Globus pallidus (tissue), 1 donor: ENCODE measurements around the gene STXBP2.

Experiments
- DNase-seq: peaks from one replicate; pipeline ENCODE4 v3.0.0-alpha.2; 2015; ENCODE audit warnings: low spot score

Gene STXBP2

DNA sequence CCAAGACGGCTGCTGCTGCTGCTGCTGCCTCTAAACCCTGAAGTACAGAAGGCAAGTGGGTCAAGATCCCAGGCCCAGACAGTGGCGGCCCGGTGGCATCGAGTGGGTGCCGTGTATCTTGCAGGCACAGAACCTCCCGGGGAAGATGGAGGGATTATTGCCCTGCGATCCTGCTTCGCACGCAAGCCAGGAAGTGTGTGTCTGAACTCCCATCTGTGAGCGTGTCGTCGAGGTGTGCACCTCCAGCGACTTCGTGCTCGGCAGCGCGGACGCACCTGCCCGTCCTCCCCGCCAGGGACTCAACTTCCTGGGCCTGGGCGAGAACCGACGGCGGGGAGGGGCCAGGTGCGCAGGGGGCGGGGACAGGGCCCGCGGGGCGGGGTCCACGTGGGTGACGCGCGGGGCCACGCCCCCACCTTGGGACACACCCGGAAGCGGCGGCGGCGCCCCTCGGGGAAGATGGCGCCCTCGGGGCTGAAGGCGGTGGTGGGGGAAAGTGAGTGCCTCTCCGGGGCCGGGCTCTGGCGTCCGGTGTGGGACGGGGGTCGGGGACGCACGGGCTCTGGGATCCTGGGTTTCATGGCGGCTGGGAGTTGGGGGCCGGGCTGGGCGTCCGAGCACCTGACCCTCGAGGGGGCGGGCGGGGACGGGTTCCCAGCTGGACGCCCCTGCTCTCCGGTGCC, at the start of gene STXBP2:
TSS of gene STXBP2 (plus strand) at position 420 of the 683 bp plus-strand sequence. CDS start at position 460, 40 bp downstream.
- no peak for DNase-seq

DNA sequence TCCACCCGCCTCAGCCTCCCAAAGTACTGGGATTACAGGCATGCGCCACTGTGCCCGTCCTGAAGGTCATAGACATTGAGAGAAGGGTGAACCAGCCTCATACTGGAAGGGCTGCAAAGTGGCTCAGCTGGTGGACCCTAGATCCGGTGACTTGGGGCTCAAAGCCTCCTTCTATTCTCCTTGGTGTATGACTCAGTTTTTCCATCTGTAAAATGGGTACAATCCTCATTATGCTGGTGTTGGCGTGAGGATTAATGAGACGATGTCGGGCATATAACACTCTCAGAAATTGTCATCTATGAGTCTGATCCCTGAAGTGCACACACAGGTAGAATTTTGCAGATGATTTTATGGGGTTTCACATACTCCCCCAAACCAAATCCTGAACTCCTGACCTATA, 47.1 kb upstream of the STXBP2 start:
- DNase-seq: no peak

DNA sequence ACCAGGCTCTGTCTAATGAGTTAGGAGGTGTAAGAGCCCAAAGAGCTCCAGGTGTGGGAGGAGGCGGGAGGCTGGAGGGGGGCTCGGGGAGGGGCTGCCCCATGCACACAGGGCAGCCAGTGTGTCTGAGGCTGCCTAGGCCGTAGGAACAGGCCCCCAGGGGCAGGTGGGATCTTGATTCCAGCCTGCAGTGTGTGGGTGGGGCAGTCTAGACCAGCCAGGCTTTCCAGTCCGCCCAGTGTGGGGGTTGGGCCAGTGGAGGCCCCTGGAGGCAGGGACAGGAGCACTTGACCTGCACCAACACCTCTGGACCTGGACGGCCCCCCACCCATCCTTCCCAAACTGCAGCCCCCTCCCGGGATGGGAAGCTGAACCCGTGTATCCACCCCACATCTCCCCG, 46.7 kb upstream of the STXBP2 start:
- no peak for DNase-seq

DNA sequence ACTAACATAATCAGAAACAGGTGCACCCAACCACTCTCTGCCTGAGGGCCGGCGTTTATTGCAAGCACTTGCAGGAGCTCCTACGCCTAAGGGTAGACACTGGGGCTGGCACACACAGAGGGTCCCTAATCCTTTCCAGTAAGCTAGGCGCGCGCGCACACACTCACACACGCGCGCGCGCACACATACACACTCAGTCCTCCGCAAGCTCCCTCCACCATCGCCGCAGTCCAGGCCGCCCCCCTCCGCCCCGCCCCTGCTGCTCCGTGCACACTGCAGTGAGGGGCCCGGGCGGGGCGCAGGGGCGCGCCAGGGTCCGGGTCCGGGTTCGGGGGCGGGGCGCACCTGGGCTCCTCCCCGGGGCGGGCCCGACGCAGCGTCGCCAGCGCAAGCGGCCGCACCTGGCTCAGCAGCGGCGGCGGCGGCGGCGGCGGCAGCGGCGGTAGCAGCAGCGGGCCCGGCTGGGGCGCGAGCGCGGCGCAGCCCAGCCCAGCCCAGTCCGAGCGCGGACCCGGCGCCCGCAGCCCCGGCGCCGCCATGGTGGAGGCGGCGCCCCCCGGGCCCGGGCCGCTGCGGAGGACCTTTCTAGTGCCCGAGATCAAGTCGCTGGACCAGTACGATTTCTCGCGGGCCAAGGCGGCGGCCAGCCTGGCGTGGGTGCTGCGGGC, 41.3 kb upstream of the STXBP2 start, which contains the start of gene CAMSAP3:
TSS of gene CAMSAP3 (plus strand) at position 398 of the 668 bp plus-strand sequence. CDS start at position 538, 140 bp downstream.
- DNase-seq: no peak

DNA sequence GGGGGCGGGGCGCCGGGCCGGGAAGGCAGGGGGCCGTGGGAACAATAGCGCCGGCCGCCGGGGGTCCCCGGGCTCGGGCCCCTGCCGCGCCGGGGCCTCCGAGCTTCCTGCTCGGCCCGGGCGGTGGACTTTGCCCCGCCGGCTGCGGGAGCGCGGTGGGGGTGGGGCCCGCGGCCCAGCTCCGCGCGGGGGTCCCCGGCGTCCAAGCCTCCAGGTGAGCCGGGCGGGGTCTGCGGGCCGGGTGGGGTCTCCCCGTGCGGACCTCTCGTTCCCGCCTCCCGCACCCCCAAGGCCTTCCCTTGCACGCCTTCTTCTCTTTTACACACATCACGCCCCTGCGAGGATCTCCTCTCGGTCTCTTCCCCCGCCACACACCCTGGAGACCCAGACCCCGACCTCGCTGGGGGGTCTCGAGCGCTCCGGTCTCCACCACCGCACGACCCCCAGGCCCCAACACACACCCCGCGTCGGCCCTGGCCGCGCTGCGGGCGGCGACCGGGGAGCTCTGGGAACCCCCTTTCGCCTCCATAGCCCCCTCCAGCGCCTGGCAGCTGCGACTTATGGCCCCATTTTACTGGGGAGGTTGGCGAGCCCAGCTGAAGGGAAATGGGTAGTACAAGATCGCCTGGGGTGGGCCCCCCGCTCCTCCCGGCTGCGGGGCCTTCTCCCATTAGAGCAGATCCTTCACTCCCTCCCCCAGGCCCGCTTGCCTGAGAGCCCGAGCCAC, 40.5 kb upstream of the STXBP2 start:
- DNase-seq: no peak

DNA sequence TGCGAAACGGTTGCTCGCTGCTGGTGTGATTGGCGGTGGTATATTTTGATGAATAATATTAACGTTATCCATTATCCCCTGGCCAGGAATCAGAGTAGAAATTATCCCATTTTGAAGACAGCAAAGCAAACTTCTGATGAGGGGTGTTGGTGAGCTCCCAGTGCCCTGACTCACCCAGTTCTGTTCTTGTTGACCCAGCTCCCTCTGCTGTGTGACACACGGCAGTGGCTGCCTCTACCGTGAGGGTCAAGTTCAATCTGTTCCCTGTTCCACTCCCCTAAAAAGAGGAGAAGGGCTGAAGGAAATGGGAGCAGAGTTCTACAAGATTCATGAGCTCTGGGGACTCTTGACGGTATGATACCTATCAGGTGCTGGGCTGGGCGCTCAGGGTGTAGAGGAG, 39.2 kb upstream of the STXBP2 start:
- DNase-seq: no peak

DNA sequence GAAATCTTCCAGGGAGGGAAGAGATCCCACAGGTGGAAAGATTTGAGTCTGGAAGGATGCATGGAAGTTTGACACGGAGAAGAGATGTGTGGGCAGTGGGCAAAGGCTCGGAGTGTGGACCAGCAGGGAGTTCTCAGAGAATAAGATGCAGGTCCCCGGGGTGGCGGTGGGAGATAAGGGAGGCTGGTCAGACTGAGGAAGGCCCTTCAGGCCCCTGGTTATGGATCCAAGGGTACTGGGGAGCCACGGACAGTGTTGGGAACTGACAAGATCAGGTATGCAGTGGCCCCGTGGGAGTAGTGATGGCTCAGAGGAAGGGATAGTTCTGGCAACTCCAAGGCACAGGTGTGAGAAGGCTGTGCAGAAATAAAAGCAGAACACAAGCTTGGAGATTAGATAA, 38.7 kb upstream of the STXBP2 start:
- no peak for DNase-seq

DNA sequence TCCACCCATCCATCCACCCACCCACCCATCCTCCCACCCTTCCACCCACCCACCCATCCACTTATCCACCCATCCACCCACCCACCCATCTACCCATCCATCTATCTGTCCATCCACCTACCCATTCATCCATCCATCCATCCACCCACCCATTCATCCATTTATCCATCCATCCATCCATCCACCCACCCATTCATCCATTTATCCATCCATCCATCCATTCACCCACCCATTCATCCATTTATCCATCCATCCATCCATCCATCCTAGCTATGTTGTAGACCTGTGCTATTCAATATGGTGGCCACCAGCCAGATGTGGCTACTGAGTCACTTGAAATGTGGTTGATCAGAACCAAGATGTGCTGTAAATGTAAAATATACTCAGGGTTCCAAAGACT, 36.2 kb upstream of the STXBP2 start:
- DNase-seq: no peak

DNA sequence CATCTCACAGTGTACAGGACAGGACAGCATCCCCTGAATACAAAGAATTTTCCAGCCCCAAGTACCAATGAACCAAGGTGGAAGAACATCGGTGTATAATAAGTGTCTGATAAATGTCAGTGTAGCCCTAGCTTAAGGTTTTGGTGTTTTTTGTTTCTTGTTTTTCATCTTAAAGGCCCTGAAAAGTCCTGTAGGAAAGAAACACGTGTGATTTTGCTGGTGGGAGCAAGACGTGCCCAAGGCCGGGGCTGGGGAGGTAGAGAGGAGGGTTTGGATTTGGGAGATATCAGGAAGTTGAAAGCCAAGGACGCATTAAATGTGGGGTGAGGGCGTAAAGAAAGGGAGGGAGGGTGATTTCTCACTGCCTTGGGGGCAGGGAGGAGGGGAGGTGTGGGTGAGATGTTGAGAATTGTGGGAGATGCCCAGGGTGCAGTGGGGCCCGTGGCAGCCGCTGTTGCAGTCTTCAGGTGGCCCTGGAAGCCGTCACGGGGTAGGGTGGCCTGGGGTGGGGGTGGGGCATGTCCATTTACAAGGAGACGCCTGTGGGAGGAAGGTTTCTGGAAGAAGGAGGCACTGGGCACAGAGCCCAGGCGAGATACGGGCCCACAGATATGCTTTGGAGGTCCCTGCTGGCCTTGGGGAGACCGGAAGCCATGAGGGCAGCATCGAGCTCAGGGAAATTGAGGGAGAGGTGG, 34.5 kb upstream of the STXBP2 start:
- DNase-seq: no peak

DNA sequence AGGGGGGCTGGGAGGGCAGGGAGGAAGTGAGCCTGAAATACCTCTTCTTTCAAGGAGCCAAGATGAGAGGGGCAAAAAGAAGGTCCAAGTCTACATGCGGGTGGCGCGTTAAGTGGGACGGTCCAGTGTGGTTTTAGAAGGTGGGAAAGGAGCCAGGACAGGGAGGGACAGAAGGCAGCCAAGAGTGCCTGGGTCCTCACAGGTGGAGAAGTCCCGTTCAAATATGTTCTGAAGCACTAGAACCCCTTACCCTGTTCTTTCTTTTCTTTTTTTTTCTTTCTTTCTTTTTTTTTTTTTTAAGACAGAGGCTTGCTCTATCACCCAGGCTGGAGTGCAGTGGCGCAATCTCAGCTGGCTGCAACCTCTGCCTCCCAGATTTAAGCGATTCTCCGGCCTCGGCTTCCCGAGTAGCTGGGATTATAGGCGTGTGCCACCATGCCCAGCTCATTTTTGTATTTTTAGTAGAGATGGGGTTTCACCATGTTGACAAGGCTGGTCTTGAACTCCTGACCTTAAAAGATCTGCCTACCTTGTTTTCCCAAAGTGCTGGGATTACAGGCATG, 33.9 kb upstream of the STXBP2 start:
- no peak for DNase-seq

DNA sequence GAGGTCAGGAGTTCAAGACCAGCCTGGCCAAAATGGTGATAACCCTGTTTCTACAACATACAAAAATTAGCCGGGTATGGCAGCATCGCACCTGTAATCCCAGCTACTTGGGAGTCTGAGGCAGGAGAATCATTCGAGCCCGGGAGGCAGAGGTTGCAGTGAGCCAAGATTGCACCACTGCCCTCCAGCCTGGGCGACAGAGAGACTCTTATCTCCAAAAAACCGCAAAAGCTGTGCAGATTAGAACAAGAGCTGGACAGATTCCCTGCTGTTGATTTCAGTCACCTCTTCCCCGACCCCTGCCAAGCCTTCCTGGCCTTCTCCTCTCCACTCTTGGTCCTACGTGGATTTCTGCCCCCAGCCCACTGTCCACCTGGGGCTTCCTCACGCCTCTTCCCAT, 33.0 kb upstream of the STXBP2 start:
- no peak for DNase-seq

DNA sequence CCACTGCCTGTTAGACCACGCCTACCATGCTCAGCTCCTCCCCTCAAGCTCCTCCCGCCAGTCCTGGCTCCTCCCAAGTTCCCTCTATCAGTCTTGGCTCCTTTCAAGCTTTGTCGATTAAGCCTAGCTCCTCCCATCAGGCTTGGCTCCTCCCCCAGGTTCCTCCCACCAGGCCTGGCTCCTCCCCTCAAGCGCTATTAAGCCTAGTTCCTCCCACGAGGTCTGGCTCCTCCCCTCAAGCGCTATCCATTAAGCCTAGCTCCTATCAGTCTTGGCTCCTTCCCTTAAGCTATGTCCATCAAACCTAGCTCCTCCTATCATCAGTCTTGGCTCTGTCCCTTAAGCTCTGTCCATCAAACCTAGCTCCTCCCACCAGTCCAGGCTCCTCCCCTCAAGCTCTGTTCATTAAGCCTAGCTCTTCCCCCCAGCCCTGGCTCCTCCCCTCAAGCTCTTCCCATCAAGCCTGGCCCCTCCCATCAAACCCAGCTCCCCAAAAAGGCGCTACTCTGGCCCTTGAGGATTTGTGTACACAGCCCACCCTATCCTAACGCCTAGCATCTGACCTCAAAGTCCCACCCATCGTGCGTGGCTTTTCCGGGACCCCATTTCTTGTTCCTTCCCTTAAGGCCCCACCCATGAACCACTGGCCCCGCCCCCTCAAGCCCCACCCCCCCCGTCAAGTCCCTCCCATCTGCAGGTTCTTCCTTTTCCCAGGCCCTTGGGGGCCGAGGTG, 31.3 kb upstream of the STXBP2 start:
- DNase-seq: no peak

DNA sequence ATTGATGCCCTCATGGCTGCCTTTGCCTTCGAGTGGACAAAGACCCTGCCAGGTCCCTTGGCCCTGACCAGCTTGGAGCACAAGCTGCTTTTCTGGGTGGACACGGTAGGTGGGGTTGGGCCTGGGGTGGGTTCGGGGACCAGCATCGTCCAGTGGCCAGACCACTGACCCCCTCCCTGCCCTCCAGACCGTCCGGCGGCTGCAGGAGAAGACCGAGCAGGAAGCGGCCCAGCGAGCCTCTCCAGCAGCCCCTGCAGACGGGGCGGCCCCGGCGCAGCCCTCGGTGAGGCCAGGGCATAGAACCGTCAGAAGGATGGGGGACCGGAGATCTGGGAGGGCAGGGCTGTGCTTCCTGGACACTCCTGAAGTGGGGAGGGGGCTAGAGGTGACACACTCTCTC, 30.6 kb upstream of the STXBP2 start:
- DNase-seq: no peak

DNA sequence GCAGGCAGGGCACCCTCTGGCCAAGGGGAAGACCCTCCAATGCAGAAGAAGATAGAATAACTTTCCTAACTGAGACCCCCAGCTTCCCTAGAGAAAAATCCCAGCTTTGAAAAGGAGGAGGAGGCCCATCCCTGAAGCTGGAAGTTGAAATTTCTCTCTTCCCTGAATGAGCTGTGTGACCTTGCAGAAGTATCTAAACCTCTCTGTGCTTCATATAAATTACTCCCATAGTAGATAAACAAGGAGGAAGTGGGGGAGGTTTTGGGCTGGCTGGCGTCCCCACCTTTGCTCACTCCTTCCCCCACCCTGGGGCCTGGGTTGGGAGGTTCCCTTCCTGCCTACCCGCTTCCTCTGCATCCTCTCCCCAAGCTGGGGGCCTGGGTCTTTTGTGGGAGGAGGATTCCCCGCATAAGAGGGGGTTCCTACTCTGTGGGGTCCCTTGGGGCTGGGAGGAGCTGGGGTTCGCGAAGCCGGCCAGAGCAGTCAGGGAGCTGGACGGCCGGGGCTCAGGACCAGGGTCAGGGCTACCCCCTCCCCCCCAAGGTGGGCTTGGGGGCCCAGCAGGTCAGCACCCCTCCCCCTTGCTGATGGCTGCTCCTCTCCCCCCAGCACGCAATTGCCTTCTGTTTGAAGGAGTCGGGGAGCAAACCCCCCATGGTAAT, 29.6 kb upstream of the STXBP2 start:
- DNase-seq: no peak

DNA sequence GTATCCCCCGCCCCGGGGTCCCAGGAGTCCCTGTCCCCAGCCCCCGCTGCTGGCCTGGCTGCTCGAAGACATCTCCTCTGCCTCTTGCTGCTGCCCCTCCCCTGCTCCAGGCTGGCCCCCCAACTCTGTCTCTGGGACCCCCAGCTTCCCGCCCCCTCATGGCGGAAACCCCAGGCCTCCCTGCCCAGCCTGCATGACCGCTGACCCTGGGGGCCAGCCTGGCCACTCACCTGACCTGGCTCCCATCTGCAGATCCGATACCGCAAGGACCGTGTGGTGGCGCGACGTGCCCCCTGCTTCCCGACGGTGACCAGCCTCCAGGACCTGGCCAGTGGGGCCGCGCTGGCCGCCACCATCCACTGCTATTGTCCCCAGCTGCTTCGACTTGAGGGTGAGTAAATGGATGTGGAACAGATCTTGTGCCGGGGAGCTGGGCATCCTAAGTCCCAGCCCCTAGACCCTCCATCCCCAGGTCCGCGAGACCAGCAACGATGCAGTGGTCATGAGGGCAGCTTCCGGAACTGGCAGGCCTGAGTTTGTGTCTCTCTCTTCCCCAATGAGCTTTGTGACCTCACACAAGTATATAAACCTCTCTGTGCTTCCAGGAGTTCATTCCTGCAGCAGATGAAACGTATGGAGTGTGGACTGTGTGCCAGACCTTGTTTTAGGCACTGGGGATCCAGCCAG, 28.9 kb upstream of the STXBP2 start:
- DNase-seq: no peak

DNA sequence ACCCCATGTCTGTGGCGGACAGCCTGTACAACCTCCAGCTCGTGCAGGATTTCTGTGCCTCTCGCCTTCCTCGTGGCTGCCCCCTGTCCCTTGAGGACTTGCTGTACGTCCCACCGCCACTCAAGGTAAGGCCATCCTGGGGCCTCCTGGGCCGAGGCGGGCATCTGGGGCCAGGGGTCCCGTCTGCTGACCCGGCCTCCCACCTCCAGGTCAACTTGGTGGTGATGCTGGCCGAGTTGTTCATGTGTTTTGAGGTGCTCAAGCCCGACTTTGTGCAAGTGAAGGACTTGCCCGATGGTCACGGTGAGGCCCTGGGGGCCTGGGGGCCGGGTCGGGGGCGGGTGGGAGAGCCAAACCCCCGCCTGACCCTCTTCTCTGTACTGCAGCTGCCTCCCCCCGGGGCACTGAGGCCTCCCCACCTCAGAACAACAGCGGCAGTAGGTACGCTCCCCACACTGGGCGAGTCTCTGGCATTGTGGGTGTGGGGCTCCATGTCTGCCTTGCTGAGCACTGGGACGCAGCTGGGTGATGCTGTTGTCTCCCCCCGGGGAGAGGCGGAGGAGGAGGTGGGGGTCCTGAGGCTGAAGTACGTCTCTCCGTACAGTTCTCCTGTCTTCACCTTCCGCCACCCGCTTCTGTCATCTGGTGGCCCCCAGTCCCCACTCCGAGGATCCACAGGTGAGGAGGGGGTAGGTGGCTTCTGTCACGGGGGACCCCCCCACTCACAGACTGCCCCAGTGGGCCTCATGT, 26.2 kb upstream of the STXBP2 start:
- no peak for DNase-seq

DNA sequence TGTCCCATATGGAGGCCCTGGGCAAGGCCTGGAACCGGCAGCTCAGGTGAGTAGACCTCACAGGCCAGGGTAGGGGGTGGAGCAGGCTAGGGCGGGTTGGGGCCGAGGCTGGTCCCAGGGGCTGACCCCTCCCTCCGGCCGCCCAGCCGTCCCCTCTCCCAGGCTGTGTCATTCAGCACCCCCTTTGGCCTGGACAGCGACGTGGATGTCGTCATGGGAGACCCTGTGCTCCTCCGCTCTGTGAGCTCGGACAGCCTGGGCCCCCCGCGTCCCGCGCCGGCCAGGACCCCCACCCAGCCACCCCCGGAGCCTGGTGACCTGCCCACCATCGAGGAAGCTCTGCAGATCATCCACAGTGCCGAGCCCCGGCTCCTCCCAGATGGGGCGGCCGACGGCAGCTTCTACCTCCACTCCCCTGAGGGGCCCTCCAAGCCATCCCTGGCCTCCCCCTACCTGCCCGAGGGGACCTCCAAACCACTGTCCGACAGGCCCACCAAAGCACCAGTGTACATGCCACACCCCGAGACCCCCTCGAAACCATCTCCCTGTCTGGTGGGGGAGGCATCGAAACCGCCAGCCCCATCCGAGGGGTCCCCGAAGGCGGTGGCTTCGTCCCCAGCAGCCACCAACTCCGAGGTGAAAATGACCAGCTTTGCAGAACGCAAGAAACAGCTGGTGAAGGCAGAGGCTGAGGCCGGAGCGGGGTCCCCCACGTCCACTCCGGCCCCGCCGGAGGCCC, 25.2 kb upstream of the STXBP2 start:
- DNase-seq: no peak

DNA sequence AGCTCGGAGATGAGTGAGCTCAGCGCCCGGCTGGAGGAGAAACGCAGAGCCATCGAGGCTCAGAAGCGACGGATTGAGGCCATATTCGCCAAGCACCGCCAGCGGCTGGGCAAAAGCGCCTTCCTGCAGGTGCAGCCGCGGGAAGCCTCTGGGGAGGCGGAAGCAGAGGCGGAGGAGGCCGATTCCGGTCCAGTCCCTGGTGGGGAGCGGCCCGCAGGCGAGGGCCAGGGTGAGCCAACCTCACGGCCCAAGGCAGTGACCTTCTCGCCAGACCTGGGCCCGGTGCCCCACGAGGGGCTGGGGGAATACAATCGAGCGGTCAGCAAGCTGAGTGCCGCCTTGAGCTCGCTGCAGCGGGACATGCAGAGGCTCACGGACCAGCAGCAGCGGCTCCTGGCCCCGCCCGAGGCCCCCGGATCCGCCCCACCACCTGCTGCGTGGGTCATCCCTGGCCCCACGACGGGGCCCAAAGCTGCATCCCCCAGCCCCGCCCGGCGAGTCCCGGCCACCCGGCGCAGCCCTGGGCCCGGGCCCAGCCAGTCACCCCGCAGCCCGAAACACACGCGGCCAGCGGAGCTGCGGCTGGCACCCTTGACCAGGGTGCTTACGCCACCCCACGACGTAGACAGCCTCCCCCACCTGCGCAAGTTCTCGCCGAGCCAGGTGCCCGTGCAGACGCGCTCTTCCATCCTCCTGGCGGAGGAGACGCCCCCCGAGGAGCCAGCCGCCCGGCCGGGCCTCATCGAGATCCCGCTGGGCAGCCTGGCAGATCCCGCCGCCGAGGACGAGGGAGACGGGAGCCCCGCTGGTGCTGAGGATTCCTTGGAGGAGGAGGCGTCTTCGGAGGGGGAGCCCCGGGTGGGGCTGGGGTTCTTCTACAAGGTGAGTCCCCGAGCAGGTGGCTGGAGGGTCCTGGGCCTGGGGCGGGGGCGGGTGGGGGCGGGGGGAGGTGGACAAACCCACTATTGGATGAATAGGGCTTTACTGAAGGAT, 24.3 kb upstream of the STXBP2 start:
- DNase-seq: no peak
